Breast epithelium (tissue), 3 donors: ENCODE results near the gene AK9.

Source experiments
- POLR2A ChIP-seq: fragments of 450-650 bp; IDR thresholded peaks from one replicate; pipeline ENCODE4 v1.6.1; 2016; ENCODE audit warnings: antibody characterized with exemption, mild to moderate bottlenecking, moderate library complexity
- POLR2AphosphoS5 ChIP-seq, 3 donors: sonication (generic); formaldehyde crosslinking; IDR thresholded peaks; one replicate each; pipeline ENCODE4 v1.6.1; 2017; ENCODE audit warnings: antibody characterized with exemption in 3 of 3
- TF ChIP-seq, protein P1 (sequence below), 3 donors: fragments of 450-650 bp; IDR thresholded peaks; one replicate each; pipeline ENCODE4 v1.5.1; 2016 to 2017; ENCODE audit warnings: antibody characterized with exemption in 3 of 3, mild to moderate bottlenecking in 3 of 3, moderate library complexity in 3 of 3

DNA sequence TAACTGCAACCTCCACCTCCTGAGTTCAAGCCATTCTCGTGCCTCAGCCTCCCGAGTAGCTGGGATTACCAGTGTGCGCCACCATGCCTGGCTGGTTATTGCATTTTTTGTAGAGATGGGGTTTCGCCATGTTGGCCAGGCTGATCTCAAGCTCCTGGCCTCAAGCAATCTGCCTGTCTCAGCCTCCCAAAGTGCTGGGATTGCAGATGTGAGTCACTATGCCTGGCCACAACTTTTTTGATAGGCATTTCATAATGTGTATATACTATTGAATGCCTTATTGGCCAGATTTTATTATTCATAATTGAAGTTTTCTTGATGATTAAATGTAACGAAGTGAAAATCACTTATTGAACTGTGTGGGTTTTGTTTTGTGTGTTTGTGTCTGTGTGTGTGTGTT, 28.0 kb upstream of the AK9 start:
- TF ChIP-seq, protein P1, sequence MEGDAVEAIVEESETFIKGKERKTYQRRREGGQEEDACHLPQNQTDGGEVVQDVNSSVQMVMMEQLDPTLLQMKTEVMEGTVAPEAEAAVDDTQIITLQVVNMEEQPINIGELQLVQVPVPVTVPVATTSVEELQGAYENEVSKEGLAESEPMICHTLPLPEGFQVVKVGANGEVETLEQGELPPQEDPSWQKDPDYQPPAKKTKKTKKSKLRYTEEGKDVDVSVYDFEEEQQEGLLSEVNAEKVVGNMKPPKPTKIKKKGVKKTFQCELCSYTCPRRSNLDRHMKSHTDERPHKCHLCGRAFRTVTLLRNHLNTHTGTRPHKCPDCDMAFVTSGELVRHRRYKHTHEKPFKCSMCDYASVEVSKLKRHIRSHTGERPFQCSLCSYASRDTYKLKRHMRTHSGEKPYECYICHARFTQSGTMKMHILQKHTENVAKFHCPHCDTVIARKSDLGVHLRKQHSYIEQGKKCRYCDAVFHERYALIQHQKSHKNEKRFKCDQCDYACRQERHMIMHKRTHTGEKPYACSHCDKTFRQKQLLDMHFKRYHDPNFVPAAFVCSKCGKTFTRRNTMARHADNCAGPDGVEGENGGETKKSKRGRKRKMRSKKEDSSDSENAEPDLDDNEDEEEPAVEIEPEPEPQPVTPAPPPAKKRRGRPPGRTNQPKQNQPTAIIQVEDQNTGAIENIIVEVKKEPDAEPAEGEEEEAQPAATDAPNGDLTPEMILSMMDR (IDR thresholded peaks at IDR 0.05) = no peak
- TF ChIP-seq POLR2AphosphoS5 (IDR thresholded peaks at IDR 0.05) = no peak
- no peak for TF ChIP-seq POLR2A
